Stimulated activated CD4-positive, alpha-beta T cell treated with anti-CD3 and anti-CD28 coated beads, Interleukin-4, amount 100 ng/mL, for 1 hour (primary cell): ENCODE results near the gene CMTM1.
A peak's percentile ranks its signal among the peaks of the same experiment; 100 is the strongest.

Experiments
- DNase-seq: peaks from one replicate; pipeline ENCODE4 v3.0.0-alpha.2; 2020

CMTM1 gene

GRCh38 chr16:66566051-66566901, at the start of gene CMTM1:
Gene CMTM1, plus strand, starts transcription at chr16:66566439. Its CDS starts 75 bp downstream, at chr16:66566514.
- no peak for DNase-seq

DNA sequence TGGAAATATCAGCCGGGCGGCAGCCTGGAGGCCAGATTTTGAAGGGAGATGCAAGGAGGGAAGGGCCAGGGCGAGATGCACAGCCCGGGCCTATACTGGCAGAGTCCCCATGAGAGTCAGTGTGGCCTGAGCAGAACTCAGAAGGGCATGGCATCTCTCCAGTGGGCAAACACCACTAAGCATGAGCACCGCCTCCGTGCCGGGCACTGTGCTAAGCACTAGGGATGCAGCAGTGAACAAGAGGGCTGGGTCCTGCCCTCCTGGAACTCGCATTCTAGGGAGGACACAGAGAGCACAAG, 49.8 kb upstream of the CMTM1 start:
- no peak for DNase-seq

DNA sequence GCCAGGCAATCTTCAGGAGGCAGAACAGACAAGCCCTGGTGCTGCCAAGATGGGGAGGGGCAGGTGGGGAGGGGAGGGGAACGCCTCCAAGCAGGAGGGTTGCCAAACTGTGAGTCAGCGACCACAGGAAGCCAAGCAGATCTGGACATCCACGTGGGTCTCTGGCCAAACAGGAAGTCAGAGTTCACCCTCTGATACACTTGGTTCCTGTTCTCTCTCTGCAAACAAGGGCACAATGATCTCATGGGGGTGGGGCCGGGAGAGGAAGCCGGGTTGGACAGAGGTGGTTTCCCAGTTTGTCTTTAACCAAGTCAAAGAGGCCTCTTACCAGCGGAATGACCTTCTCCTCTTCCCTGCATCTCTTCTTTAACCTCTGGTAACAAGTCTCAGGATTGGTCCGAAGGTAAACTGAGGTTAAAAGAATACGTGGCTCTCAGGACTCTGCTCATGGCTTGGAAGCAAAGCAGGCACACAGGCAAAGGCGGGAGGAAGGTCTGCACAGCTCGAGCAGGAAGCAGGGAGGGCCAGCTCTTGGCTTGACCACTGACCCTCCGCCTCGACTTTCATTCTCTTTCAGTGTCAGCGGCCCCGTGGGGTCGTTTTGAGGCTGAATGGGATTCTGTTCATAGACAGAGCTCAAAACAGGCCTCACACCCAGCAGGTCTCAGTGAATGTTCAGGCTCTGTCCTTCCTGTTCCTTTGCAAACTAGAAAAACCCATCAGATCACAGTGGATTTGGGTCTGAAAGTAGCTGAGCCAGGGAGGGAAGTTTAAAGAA, 49.2 kb upstream of the CMTM1 start:
- peak; percentile 62 for DNase-seq

DNA sequence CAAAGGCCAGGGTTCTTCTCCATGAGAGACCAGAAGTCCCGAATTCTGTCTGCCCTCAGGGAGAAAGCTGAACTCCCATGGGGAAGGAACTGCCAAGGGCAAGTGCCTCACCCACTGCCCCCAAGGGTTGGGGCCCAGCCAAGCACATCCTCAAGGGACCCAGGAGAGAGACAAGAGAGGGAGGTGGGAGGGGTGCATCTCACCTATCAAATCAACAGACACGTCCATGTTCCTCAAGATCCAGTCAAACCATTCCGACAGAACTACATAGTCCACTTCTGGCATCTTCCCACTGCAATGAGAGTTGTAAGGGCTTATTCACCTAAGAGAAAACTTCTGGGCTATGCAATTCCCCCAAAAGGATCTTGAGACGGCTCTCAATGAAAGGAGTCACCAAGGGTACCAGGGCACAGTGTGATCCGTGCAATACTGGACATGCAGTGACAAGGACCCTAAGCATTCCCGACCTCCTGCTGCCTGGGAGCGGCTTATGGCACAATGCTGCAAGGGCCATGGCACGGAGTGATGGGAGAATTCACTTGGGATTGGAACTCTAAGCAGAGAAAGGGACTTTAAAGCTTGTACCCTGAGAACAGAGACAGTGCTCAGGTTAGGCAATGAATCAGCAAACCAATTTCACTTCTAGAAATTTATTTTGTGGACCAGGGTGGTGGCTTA, 48.5 kb upstream of the CMTM1 start:
- no peak for DNase-seq

DNA sequence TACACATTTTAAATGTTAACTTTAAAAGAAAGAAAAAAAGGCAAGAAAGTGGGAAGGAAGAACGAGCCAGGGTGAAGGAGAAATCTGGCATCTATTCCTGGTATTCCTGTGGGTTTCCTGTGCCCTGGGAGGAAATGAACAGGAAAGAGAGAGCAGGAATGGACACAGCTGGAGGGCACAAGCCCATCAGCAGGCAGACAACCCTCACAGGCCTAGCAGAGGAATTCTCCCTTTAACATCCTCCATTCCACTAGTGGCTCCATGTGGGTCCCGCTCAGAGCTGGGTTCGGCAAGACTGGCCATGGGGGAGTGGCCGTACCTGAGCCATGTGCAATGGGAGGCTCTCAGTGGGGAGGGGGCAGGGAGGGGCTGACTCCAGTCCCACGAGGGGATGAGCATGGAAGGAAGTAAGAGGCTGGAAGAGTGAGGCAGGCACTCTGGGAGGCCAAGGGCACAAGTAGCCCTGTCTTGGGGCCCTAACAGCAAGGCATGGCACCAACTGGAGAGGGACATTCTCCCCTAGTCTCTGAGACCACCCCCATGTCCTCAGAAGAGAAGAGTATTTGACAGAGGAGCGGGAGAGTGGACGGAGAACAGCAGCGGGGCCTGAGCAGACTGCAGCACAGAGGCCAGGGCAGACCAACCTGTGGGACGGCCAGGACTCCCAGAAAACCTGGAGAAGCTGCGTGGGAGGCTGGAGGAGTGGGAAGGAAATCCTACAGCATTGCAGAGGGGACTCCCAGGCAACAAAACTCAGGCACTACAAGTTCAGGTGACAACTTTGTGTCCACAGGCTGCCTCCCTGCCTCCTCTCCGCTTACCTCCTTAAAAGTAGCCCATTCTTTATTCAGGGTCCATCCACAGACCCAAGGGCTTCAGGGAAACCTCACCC, 46.5 kb upstream of the CMTM1 start:
- DNase-seq, result no peak

- DNase-seq, result no peak
These were observed 45.7 kb upstream of the CMTM1 start for GRCh38 chr16:66520406-66521170.

- DNase-seq, result no peak
These were observed 45.0 kb upstream of the CMTM1 start for GRCh38 chr16:66521252-66521713.

DNA sequence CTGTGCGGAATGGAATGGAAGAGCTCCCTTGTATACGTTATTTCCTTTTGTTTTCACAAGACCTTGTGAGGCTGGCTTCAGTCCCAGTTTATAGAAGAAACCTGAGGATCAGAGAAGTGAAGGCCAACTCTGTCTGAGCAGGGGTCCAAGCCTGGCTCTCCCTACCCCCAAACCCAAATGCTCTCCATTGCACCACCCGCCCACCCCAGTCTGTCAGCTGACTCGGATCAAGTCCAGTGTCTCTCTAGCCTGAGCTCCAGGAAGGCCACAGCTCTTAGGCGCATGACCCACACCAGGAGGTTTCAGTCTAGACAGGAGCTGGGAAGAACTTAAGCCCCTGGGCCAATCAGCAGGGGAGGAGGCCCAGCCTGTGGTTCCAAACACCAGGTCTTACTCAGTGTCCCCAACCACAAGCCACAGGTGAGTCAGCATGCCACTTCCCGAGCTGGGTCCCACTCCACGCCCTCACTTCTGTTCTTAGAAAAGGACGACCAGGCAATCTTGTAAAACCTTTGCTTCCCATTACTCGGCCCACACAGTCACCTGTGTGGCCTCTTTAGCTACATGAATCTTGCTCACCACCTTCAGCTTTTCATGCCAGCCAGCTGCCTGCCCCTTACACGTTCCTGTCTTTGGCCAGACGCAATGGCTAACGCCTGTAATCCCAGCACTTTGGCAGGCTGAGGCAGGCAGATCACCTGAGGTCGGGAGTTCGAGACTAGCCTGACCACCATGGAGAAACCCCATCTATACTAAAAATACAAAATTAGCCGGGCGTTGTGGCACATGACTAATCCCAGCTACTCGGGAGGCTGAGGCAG, 44.1 kb upstream of the CMTM1 start:
- DNase-seq, result peak; percentile 86

- DNase-seq, result no peak
These were observed 43.2 kb upstream of the CMTM1 start for GRCh38 chr16:66522816-66523590.

- no peak for DNase-seq
These were observed 42.3 kb upstream of the CMTM1 start for GRCh38 chr16:66523861-66524354.

GRCh38 chr16:66524601-66525164, 41.6 kb upstream of the CMTM1 start:
- no peak for DNase-seq

GRCh38 chr16:66525396-66526180, 40.7 kb upstream of the CMTM1 start:
- no peak for DNase-seq

DNA sequence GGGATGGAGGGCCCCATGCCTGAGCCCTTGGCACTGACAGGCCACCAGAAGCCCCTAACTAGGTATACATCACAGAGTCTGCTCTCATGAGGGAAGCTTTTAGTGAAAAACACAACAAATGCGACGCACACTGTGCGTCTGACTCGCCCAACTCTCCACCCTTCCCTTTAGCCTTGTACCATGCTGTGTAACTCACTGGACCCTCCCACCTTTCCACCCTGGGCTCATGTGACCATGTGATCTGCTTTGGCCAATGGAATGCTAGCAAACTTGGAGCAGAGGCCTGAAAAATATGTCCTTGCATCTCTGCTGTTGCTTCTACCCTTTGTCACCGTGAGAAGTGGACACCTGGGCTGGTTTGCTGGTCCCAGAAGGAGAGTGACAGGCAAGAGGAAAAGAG, 37.9 kb upstream of the CMTM1 start:
- no peak for DNase-seq

DNA sequence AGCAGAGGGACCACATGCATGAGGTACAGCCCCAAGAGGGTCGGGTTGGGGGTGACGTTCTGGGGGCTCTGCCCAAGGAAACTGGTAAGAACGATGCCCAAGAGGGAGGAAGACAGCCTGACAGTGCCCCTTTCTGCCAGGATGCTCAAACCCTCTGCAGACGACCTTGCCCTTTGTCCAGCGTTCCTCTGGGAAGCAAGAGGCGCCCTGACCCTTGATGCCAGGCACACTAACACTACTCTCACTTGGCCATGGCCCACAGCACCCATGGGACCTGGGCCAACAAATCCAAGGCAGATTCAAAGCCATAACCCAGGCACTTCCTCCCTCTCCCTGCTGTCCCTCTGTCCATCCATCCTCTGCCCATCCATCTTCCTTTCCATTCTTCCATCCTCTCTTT, 36.8 kb upstream of the CMTM1 start:
- DNase-seq, result no peak

DNA sequence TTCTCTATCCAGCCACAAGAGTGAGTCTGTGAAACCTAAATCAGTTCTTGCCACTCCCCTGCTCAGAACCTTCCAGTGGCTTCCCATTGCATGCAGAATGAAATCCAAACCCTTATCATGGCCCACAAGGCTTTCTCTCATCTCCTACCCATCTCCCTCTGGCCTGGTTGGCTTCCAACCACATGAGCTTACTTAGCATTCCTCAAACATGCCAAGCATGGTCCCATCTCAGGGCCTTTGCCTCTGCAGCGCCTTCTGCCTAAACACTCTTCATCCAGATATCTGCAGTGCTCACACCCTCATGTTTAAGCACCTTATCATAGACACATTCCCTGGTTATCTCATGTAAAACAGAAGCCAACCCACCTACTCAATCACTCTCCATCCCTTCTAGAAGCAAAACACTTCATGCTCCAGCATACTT, 31.9 kb upstream of the CMTM1 start:
- no peak for DNase-seq

DNA sequence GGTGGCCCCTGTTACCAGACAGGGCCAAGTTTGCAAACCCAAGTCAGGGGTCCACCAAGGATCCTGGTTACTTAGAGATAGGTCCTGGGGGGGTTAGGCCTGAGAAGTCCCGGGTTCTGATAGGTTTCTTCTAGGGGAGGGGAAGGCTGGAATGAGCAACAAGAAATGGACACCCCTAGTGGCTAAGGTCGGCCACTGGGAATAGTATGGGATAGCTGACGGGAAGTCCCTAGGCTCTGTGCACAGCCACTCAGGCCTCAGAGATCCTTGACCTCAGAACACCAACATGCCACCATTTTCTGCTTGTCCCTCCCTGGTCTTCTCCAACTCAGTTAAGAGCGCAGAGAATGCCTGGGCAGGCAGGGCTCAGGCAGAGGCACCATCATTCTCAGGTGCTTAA, 29.7 kb upstream of the CMTM1 start:
- no peak for DNase-seq

- no peak for DNase-seq
These were observed 29.0 kb upstream of the CMTM1 start for GRCh38 chr16:66537236-66537635.

GRCh38 chr16:66538910-66539309, 27.3 kb upstream of the CMTM1 start:
- DNase-seq, result no peak
